Measurements from ENCODE around the gene ROBO3.

Gene ROBO3

DNA sequence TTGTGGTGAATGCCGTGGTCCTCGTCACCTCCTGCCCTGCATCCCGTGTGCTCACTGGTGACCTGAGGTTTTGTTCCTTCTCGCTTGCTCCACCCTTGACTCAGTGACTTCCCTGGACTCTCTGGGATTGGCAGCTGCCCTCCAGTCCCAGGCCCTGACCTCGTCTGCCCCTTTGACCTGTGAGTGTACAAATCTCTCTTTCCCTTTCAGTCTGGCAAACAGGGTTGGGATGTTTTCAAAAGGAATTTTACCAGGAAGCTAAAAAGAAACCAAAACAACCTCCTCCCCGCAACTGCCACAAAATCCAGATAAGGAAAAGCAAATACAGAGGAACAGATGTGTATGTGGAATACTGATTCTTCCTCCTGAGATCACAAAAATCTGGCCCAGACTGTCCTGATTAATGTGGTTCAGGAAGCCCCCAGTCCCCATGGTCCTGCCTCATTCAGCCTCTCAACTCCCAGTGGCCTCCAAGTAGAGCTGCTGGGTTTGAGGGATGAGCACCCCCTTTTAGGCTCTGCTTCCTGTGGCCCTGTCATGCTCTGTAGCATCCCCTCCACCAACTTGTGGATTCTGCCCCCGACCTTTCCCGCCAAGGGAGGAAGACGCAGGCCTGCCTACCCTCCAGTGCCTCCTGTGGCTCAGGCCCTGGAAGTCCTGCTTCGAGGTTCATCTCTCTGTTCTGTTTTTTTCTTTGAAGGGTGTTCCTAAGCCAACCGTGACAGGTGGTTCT lies 17.3 kb downstream of the ROBO3 start:
- DNase-seq (ENCODE audit: low read depth in 1 of 2, low spot score in 1 of 2), result no peak
- no peaks in the 10 kb centered on the region for H3K27me3 ChIP-seq (ENCODE audit: insufficient read depth, poor library complexity, severe bottlenecking)
- H3K4me3 ChIP-seq (replicated peaks; ENCODE audit: insufficient read depth, low read length), result no peak overlapping the region
- H3K27ac ChIP-seq (replicated peaks), result no peak overlapping the region
- TF ChIP-seq POLR2AphosphoS5 (IDR thresholded peaks at IDR 0.05; ENCODE audit: low read depth), result no peak
- TF ChIP-seq GABPA (IDR thresholded peaks at IDR 0.05; ENCODE audit: low read depth), result no peak
- no peak for TF ChIP-seq SPI1 (IDR thresholded peaks at IDR 0.05; ENCODE audit: borderline replicate concordance, low read depth)
- TF ChIP-seq, protein P1, sequence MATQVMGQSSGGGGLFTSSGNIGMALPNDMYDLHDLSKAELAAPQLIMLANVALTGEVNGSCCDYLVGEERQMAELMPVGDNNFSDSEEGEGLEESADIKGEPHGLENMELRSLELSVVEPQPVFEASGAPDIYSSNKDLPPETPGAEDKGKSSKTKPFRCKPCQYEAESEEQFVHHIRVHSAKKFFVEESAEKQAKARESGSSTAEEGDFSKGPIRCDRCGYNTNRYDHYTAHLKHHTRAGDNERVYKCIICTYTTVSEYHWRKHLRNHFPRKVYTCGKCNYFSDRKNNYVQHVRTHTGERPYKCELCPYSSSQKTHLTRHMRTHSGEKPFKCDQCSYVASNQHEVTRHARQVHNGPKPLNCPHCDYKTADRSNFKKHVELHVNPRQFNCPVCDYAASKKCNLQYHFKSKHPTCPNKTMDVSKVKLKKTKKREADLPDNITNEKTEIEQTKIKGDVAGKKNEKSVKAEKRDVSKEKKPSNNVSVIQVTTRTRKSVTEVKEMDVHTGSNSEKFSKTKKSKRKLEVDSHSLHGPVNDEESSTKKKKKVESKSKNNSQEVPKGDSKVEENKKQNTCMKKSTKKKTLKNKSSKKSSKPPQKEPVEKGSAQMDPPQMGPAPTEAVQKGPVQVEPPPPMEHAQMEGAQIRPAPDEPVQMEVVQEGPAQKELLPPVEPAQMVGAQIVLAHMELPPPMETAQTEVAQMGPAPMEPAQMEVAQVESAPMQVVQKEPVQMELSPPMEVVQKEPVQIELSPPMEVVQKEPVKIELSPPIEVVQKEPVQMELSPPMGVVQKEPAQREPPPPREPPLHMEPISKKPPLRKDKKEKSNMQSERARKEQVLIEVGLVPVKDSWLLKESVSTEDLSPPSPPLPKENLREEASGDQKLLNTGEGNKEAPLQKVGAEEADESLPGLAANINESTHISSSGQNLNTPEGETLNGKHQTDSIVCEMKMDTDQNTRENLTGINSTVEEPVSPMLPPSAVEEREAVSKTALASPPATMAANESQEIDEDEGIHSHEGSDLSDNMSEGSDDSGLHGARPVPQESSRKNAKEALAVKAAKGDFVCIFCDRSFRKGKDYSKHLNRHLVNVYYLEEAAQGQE (IDR thresholded peaks at IDR 0.05; ENCODE audit: insufficient replicate concordance, low read depth), result no peak
- TF ChIP-seq, protein P2, sequence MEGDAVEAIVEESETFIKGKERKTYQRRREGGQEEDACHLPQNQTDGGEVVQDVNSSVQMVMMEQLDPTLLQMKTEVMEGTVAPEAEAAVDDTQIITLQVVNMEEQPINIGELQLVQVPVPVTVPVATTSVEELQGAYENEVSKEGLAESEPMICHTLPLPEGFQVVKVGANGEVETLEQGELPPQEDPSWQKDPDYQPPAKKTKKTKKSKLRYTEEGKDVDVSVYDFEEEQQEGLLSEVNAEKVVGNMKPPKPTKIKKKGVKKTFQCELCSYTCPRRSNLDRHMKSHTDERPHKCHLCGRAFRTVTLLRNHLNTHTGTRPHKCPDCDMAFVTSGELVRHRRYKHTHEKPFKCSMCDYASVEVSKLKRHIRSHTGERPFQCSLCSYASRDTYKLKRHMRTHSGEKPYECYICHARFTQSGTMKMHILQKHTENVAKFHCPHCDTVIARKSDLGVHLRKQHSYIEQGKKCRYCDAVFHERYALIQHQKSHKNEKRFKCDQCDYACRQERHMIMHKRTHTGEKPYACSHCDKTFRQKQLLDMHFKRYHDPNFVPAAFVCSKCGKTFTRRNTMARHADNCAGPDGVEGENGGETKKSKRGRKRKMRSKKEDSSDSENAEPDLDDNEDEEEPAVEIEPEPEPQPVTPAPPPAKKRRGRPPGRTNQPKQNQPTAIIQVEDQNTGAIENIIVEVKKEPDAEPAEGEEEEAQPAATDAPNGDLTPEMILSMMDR (IDR thresholded peaks at IDR 0.05; ENCODE audit: insufficient read depth, low read length), result no peak

DNA sequence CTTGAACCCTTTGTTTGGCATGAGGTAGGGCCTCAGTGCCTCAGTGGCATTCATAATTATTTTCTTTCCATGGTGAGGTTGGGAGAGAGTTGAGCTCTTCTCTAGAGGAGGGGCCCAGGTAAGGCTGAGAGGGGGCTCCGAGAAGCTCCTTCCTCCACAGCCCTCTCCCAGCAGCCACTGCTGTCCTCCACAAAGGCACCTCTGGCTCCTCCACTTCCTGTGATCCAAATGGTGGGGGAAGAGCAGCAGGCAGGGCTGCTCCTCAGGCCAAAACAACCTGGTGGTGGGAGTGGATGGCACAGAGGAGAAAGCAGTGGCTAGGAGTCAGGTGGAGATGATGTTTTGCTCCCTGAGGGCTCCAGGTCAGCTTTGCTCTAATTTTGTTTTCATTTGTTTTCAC lies 19.1 kb downstream of the ROBO3 start:
- no peak for DNase-seq (ENCODE audit: low read depth in 1 of 2, low spot score in 1 of 2)
- no peak overlapping the region for H3K27ac ChIP-seq (replicated peaks)
- TF ChIP-seq, protein P1 (IDR thresholded peaks at IDR 0.05; ENCODE audit: insufficient replicate concordance, low read depth), result no peak
- no peak for TF ChIP-seq GABPA (IDR thresholded peaks at IDR 0.05; ENCODE audit: low read depth)
- no peaks in the 10 kb centered on the region for H3K27me3 ChIP-seq (ENCODE audit: insufficient read depth, poor library complexity, severe bottlenecking)
- no peak overlapping the region for H3K4me3 ChIP-seq (replicated peaks; ENCODE audit: insufficient read depth, low read length)

DNA sequence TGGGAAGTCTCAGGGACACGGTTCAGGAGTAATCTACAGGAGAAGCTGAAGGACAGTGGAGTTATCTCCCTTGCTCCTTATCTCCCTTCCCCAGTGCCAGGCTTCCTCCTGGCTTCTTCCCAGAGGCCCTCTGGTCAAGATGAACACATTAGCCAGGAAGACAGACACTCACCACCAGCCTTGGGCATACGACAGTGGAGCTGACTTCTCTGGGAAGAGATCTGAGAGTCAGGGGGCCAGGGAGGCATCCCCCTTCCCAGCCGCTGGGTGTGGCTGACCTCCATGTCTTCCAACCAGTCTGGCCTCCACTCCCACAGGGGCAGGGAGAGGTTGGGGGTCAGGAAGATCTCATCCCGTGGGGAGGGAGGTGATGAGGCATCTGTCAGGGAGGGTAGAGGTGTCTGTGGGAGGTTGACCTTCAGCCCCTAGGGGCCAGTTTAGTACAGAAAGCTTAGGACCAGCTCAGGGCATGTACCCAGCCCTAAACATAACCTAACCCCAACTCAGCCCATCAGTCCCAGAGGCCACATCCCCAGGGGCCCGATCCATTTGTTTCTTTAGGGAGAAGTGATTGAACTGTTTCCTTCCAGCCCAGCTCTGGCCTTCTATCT lies 19.7 kb downstream of the ROBO3 start:
- no peak for DNase-seq (ENCODE audit: low read depth in 1 of 2, low spot score in 1 of 2)
- TF ChIP-seq GABPA (IDR thresholded peaks at IDR 0.05; ENCODE audit: low read depth) (no peak), SPI1 (IDR thresholded peaks at IDR 0.05; ENCODE audit: borderline replicate concordance, low read depth) (no peak), POLR2AphosphoS5 (IDR thresholded peaks at IDR 0.05; ENCODE audit: low read depth) (no peak)
- TF ChIP-seq, protein P1 (IDR thresholded peaks at IDR 0.05; ENCODE audit: insufficient replicate concordance, low read depth), result no peak
- TF ChIP-seq, protein P2 (IDR thresholded peaks at IDR 0.05; ENCODE audit: insufficient read depth, low read length), result no peak
- H3K27ac ChIP-seq (replicated peaks), result no peak overlapping the region
- H3K4me3 ChIP-seq (replicated peaks; ENCODE audit: insufficient read depth, low read length), result no peak overlapping the region
- H3K27me3 ChIP-seq (ENCODE audit: insufficient read depth, poor library complexity, severe bottlenecking), result no peaks in the 10 kb centered on the region
